Astrocyte of the hippocampus (primary cell): ENCODE results near the gene LYVE1.
A peak's percentile ranks its signal among the peaks of the same experiment; 100 is the strongest.
"Not testable (repeated sequence)": the region's sequence is repeated elsewhere in the genome, so short reads cannot be mapped to it uniquely, and the experiment has no call there.

ENCODE experiments used
- DNase-seq: peaks from one replicate; pipeline ENCODE4 v3.0.0; 2011; ENCODE audit warnings: low read depth, low spot score

Gene LYVE1, protein sequence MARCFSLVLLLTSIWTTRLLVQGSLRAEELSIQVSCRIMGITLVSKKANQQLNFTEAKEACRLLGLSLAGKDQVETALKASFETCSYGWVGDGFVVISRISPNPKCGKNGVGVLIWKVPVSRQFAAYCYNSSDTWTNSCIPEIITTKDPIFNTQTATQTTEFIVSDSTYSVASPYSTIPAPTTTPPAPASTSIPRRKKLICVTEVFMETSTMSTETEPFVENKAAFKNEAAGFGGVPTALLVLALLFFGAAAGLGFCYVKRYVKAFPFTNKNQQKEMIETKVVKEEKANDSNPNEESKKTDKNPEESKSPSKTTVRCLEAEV

DNA sequence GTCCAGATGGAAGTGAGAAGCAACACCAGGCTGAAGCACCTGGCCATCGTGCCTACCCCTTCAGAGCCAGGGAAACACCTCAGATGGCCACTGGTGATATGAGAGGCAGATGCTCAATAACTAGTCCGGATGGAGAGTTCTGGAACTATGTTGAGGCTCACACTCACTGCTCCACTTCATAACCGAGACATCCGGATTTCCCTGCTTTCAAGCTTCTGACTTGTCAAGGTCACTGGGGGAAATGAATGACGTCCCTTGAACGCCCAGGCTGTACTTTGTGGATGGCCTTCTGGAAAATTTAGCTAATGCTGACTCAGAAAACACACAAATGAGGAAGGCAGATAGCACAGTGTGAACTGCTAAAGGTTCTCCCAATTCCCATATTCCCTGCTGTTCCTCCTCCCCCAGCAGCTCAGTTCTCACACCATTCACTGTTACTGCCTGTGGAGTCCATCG is at the start of gene LYVE1:
Gene LYVE1 (minus strand): TSS at position 180 of the 456 bp plus-strand sequence. CDS start 133 bp downstream, at position 47.
- no peak for DNase-seq

DNA sequence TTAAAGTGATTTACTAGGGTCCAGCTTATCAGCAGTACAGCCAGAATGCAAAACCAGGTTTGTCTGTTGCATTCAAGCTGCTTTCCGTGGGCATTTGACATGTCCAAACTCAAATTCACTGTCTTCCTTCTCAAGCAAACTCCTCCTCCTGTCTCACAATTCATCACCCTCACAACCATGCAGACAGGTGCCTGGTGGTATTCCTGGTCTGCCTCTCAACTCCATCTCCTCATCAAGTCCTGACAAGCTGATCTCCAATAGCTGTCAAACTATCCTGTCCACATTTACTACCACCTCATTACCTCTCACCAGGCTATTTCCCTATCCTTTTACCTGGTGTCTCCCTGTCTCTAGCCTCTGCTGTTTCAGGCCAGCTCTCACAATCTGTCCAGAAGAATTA is 49.1 kb upstream of the LYVE1 start:
- DNase-seq, result no peak

DNA sequence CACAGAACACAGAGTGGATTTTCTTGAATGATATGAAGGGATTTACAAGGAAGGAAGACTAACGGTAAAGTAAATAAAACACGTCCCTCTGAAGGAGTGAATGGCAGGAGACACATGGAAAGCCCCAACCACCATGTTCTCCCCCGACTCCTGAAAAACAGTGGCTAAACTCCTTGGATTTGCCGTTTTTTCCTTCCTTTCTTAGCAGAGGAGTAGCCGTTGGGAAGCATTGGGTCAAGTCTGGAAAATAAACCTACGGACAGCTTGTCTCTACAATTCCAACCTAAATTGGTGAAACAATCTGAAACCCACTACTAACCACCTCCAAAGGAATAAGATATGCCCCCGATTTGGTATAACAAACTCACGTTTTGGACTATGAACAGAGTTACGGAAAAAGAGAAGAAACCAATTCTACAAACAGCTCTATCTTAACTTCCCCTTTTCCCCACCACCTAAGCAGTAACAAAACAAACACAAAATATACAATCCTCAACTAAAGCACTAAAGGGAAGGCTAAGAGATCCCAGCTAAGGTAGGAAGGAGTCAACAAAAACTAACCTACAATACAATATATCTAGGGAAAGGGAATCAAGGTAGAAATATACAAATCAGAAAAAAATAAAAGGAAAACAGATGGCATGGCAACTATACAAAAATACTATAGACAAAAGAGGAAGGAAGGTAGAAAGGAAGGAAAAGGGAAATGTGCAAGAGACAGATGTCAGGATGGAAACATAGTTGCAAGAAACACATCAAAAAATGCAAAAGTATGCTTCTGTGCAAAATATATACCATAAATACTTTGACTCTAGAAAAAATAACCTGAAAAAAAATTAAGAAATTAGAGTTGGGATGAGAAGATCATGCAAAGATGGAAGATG is 43.8 kb upstream of the LYVE1 start:
- no peak for DNase-seq

DNA sequence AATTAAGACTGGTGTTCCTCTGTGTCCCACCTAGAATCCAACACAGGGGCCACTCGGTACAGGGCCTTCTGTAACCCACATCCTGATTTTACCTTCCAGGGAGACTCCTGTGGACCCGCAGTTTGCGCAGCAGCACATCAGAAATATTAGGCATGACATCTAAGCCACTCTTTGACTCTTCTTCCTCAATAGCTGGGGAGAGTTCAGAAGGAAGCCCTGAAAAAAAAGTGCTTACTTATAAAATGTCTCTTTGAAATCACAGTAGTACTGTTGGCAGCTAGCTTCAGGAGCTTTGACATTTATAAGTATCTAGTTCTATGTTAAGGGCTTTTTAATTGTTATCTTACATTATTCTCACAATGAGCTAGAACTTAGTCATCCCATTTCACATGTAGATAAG is 41.2 kb upstream of the LYVE1 start:
- DNase-seq, result no peak

DNA sequence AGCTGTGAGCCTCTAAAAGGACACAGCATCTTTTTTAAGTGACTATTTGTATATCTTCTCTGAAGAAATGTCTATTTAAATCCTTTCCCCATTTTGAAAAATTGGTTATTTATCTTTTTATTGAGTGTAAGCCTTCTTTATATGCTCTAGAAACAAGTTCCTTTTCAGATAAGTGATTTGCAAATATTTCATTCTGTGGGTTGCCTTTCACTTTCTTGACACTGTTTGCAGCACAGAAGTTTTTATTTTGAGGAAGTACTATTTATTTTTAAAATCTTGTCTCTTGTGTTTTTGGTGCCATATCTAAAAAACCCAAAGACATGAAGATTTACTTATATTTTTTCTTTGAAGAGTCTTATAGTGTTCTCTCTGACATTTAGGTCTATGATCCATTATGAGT is 40.1 kb upstream of the LYVE1 start:
- DNase-seq, result no peak

DNA sequence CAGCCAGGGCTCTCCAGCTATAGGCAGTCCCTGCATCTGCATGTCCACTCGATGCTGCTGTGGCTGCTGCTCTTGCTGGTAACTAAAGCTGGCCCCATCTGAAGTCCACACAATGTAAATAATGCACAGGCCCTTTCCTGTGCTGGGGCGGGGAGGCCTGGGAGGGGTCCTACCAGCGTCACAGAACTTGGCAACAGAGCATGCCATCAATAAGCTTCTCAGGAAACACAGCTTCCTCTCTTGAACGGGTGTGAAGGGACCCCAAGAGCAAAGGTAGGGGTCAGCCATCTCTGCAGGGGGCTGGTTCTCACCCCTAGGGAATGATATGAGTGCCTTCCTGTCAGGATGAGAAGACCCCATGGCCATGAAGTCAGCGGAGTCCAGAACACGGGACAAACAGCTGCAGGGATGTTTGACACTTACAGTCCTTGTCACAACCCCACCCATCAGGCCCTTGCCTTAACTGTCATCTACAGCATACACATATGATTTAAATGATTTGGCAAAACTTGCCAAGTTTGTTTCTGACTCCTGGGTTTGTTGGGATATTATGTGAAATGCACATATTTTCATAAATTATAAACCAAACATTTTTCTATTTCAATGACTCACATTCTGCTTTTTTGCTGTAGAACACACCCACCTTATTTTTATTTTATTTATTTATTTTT is 39.1 kb upstream of the LYVE1 start:
- DNase-seq, result no peak

DNA sequence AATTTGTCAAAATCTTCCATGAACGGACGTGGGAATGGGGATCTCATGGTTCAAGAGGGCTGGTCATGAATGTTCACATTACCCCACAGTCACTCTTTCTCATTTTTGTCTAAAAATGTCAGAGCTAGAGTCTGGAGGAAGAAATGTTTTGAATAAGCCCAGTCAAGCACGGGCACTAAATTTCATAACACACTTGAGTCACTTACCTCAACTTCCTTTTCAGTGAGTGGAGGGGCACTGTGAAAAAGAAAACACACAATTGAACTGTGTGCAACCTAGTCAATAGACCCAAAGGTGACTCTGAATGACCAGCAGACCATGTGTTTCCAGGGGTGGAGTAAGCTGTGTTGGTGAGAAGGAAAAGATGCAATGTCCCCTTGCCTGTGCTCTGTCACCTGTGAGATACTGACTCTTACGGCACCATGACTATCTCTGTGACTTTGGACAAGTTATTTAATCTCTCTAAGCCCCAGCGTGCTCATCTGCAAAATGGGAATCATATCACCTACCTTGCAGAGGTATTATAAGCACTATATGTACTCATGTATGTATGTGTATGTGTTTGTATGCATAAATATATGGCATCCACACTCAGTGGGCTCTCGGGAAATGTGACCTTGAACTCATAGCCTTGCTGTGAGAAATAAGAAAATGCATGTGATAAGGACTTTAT is 38.2 kb upstream of the LYVE1 start:
- DNase-seq, result peak; percentile 19

DNA sequence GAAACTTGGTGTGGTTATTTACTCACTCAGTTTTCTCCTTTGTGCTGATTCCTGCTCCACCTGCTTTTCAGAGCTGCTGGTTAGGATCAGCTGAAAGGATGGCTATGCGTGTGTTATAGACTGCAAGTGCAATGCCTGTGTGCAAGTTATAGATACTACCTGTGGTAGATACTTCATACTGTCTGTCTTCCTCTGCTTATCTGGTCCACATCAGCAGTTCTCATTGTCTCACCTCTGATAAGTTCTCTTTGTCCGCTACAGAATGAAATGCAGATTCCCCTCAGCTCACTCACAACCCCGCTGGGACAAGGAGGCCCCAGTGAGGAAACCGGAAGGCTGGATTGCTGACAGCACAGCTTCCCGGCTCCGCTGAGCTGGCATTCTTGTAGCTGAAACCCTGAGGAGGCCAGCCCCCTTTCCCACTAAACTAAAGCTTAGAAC is 37.5 kb upstream of the LYVE1 start:
- DNase-seq, result peak; percentile 56

DNA sequence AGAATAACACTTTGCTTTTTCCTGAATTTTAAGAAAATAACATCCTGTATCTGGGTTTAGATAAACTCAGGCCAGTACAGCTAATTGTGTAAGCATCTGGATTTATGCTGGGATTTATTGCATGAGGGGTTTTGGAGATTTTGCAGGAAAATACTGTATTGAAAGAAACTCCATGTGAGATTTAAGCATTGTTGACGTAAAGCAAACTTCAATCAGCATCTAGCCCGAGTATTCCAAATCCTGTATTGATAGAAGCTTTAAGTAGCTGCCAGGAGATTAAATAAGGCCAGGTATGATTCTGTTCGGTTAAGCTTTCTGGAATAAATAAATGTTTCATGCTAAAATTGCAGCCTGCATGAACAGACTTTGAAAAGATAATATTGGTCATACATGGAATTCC is 36.3 kb upstream of the LYVE1 start:
- no peak for DNase-seq

DNA sequence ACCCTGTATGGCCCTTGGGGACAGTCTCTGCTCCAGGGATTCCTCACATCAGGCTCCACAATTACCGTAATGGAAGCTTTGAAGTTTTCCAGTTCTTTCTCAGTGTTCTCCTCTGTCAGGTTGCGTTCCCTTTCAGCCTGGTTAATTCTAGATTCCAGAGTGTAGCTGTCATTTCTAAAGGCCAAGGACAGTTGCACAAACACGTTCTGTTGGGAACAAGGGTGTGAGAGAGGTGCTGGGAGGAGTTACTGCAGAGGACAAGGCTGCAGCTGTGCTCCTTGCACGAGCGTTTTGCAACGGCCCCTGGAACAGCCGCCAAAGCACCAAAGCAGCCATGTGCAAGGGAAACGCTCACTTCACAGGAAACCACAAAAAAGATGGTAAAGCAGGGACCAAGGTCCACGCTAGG is 35.9 kb upstream of the LYVE1 start:
- DNase-seq, result peak; percentile 25

DNA sequence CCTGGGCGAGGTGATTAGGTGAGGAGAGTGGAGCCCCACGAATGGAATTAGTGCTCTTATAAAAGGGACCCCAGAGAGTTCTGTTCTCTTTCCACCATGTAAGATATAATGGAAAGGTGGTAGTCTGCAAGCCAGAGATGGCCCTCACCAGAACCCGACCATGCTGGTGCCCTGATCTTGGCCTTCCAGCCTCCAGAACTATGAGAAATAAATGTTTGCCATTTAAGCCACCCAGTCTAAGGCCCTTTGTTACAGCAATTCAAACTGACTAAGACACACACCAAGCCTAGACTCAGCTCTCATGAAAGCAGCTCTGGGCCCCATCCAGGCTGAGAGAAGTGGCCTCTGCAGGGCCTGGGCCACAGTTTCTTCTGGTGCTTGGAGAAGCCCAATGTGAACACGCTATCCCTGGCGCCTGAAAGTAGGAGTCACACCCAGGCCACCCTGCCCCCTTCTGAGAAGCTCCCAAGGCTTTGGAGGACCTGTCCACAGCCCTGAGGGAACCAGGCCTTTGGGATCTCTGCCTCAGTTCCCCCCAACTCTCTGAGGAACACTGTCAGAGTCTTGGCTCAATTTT is 35.3 kb upstream of the LYVE1 start:
- no peak for DNase-seq

DNA sequence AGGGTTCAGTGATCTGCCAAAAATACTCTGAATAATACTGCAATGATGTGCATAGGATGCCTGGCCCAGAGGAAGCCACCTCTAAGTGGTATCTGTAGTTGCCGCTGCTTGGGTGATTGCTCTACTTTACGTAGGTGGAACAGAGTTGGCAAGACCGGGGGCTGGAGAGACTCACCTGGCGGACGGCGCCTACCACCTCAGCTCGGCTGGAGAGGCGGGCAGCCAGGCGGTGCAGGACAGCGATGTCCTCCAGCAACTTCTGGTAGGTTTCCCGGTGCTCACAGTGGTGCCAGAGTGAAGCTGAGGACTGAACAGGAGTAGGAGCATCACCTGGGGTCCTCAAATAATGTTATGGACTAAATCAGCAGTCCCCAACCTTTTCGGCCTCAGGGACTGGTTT is 34.5 kb upstream of the LYVE1 start:
- no peak for DNase-seq

DNA sequence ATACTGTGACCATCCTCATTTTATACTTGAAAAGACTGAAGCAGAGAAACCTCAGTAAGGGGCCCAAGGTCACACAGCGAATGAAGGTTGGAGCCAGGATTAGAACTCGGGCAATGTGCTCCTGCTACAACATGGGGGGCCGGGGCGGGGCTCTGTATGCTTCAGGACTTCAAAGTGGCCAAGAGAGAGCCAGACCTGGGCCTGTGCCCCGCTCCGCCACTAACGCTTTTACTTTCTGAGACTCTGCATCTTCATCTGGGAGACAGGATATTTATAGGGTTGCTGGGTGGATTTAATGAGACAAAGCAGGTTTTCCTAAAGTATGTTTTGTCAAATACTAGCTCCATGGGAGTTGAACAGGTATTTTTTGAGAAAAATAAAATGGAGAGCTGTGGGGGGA is 33.9 kb upstream of the LYVE1 start:
- DNase-seq, result no peak

DNA sequence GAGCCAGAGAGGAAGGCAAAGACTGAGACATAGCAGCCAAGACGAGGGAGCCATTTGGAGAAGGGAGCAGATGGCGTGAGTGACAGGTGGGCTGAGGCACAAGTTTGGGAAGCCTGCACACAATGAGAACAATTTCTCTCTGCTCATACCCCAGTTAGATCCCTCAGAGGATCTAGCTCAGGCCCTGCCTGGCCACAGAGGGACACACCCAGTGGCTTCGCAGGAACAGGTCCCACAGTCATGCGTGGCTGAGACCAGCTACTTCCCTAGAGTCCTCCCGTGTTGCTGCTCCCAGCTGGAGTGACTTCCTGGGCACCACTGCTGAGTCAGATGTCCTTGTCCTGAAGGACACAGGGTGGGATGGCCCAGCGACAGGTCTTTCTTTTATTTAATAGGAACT is 33.4 kb upstream of the LYVE1 start:
- no peak for DNase-seq

DNA sequence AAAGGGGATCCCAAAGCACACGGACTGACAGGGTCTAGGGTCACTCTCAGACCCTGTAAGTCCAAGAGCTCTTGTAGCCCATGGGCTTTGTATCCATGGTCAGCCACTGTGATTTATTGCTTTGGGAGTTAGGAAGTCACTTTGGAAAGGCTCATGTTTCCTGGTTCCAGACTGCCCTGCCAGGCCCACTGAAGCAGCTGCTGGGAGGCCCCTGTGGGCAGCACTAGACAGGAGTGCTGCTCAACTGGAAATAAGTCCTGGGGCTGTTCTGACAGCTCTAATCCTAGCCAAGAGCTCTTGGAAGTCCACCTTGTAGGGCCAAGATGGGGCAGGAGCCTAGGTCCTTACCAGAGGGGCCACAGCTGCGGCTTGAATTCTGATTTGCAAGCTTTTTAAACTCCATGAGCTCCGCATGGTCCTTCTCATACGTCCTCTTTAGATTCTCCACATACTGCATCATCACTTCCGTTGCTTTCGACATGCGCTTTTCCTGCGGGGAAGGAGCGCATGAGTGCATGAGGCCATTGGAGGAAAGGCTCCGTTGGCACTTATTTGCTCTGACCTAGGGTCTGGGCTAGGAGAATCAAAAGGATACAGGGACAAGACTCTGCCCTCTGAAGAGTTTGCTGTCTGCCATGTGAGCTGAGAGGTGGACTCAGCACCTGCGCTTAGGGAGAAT is 32.2 kb upstream of the LYVE1 start:
- DNase-seq, result no peak

DNA sequence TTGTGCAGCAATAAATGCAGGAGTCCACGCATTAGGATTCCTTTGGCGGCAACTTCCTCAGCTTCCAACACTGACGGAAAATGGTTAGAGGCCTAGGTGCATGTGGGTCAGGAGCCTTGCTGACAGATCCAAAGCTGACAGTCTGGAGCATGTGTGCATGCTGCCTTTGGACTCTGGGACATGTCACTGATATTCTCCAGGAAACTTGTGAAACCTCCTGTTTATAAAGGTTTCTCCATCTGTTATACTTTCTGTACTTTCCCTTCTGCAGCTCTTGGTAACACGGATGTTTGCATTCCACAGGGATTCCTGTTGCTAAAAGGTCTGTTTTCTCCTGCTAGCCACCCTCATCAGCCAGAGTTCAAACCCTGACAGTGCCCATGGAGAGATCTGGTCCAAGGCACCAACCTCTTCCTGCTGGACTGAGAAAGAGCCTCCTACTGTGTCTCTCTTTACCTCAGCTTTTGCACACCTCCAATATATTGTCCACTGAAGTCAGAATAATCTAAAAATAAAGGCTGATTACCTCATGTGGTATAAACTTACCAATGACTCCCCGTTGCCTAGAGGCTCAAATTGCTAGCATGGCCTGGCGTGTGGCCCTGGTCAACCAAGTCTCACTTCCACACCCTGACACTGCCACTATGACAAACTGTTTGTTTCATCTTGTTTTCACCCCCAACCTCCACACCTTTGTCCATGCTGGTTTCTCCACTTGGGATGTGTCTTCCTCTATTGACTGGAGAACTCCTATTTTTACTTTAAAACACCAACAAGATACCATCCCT is 31.1 kb upstream of the LYVE1 start:
- DNase-seq, result no peak

DNA sequence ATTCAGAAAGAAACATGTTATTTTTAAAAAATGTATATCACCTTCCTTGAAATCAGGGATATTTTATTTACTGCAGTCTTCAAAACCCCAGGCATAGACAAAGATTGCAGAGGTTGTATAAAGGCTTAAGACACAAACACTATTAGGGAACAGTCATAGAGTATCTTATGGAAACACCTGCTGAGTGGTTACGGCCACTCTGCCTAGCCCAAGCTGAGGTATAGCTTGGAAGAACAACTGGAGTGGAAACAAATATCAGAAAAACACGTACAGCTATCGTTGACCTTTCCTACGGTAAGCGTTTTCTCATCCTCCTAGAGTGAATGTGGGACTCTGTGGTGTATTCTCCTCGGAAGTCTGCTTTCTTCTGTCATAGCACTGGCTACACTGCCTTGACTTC is 30.4 kb upstream of the LYVE1 start:
- DNase-seq, result no peak

DNA sequence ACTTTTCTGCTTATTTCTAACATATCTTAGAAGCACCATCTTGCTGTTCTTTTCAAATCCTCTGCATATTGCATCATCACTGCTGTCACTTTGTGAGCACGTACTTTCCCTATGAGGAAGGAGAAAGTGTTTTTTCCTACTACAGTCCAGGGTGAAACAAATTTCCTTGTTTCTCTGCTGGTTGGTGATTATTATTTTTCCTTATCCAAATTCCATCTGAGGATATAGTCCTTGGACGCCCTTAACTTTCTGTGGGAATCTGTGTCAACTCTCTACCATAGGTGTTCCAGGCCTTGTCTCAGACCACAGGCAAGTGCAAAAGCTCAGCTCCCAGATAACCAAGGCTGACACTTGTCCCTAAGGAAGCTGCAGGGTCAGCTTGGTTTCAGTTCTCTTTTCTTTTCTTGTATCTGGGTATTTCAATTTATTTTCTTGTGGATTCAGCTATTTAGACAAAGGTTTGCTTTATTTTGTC is 29.4 kb upstream of the LYVE1 start:
- DNase-seq, result no peak

DNA sequence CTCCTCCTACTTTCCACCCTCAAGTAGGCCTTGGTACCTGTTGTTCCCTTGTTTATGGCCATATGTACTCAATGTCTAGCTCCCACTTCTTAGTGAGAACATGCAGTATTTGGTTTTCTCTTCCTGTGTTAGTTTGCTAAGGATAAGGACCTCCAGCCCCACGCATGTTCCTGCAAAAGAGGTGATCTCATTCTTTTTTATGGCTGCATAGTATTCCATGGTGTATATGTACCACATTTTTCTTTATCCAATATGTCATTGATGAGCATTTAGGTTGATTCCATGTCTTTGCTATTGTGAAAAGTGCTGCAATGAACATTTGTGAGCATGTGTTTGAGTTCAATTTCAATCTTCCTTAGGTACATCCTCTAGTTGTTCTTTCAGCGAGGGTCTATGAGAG is 27.4 kb upstream of the LYVE1 start:
- not testable (repeated sequence) for DNase-seq

DNA sequence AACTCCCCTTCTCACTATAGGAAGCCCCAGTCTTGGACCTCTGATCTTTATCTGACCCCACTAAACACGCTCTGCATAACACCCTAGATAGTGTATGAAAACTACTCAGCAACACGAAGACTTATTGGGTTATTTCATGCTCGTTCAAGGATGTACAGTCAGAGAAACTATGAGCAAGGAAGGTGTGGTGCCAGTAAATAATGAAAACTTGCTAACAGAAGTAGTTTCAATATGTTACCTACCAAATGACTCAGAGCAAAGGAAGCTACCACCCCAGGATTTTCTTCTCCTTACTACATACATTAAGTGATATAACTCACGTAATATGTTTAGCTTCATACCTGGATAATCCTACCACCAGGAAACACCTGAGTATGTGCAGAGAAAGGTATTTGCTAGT is 25.9 kb upstream of the LYVE1 start:
- no peak for DNase-seq
